SK-N-MC (cell line): ENCODE measurements around the gene TNIK.

Experiments
- EZH2 ChIP-seq: fragments of 200-600 bp; sonication (generic); IDR thresholded peaks from one replicate; pipeline ENCODE4 v1.6.1; 2017; ENCODE audit warnings: antibody characterized with exemption
- FOXP2 ChIP-seq: optimal IDR thresholded peaks from 2 replicates; pipeline ENCODE3; 2011; ENCODE audit warnings: mild to moderate bottlenecking, moderate library complexity; ENCODE audit not compliant: insufficient read depth; ENCODE audit errors: extremely low read length, control extremely low read depth

- TF ChIP-seq FOXP2 = no peak
- no peak for TF ChIP-seq EZH2
These were observed 139.3 kb downstream of the TNIK start for GRCh38 chr3:171320750-171321558.
